Lower leg skin (tissue), 4 donors: ENCODE measurements around the gene ZNF280C. TPM values are rescaled to one million over a fixed set of nuclear protein-coding genes. Genes with fewer than 3 reads are reported as not detected.
A peak's percentile ranks its signal among the peaks of the same experiment; 100 is the strongest.

Source experiments
- DNase-seq, 2 donors: peaks; one replicate each; pipeline ENCODE4 v3.0.0-alpha.2; 2019; ENCODE audit warnings: low spot score in 2 of 2
- H3K4me3 ChIP-seq: fragments of 200-600 bp; sonication (generic); 2 replicates; pipeline ENCODE4 v1.5.1; 2017; ENCODE audit warnings: mild to moderate bottlenecking, low read depth; ENCODE audit not compliant: poor library complexity, severe bottlenecking
- CTCF ChIP-seq, 3 donors: fragments of 450-650 bp; IDR thresholded peaks; one replicate each; pipeline ENCODE4 v1.5.1; 2016; ENCODE audit warnings: antibody characterized with exemption in 3 of 3, mild to moderate bottlenecking in 3 of 3, moderate library complexity in 2 of 3
- POLR2A ChIP-seq, 2 donors: fragments of 450-650 bp; IDR thresholded peaks; one replicate each; pipeline ENCODE4 v1.6.1; 2016 to 2017; ENCODE audit warnings: antibody characterized with exemption in 2 of 2, mild to moderate bottlenecking in 1 of 2, moderate library complexity in 1 of 2
- WGBS, 2 donors: methylation state at CpG; one replicate each; pipeline ENCODE4 v1.1.5; 2018; 5-methylcytosine and 5-hydroxymethylcytosine counted together
- intact Hi-C: fragments of 100-400 bp; cut with DNase I; formaldehyde crosslinking; loops from one replicate; pipeline ENCODE4 v1.15.0; 2023; ENCODE audit warnings: low total_unique reads
- total RNA-seq, 4 donors: library from RNA; depleted of rRNA; stranded (reverse); fragments of >200 nt; gene quantifications; one replicate each; pipeline ENCODE4 v1.1.0, GENCODE V29; 2016

Gene ZNF280C
- total RNA-seq, 4 donors from 2014 or later: 2.9 to 3.8 (median 3.6) TPM

- DNase-seq: no peak
- H3K4me3 ChIP-seq: no peak overlapping the region
These were observed 101.7 kb downstream of the ZNF280C start for GRCh38 chrX:130167040-130167439.

GRCh38 chrX:130166503-130166777 lies 102.3 kb downstream of the ZNF280C start:
- peak overlapping the region; percentile 32 for H3K4me3 ChIP-seq
- intact Hi-C loops: no loop called here
- 0 to 44% methylated on average over 4 of the region's 4 CpGs for WGBS, 2 donors
- no peak for DNase-seq
- no peak for TF ChIP-seq POLR2A (IDR thresholded peaks at IDR 0.05)
- TF ChIP-seq CTCF (IDR thresholded peaks at IDR 0.05): no peak

More at GRCh38 chrX:130167040-130167439, 101.7 kb downstream of the ZNF280C start:
- intact Hi-C loops: no loop called here
- TF ChIP-seq POLR2A (IDR thresholded peaks at IDR 0.05) (no peak), CTCF (IDR thresholded peaks at IDR 0.05) (no peak)
- WGBS, 2 donors: 57 to 68% methylated on average over 4 of the region's 4 CpGs

GRCh38 chrX:130165703-130166502 lies 102.8 kb downstream of the ZNF280C start, which contains the start of gene AIFM1:
TSS of gene AIFM1 (minus strand) at chrX:130165841. CDS start at chrX:130165656, 185 bp downstream.
- TF ChIP-seq POLR2A (IDR thresholded peaks at IDR 0.05) (no peak), CTCF (IDR thresholded peaks at IDR 0.05) (no peak)
- H3K4me3 ChIP-seq: peak within 1 kb of the TSS; percentile 32
- peak; percentile 86 to 97 for DNase-seq
- WGBS, 2 donors: 1 to 38% methylated on average over 23 to 50 of the region's 50 CpGs
- intact Hi-C loops: no loop called here

GRCh38 chrX:130165181-130165702 lies 103.5 kb downstream of the ZNF280C start:
- TF ChIP-seq POLR2A (IDR thresholded peaks at IDR 0.05) (no peak), CTCF (IDR thresholded peaks at IDR 0.05) (no peak)
- H3K4me3 ChIP-seq: peak overlapping the region; percentile 32
- DNase-seq: peak in 1 of 2 donors; percentile 39
- 1 to 54% methylated on average over 25 to 32 of the region's 32 CpGs for WGBS, 2 donors
- intact Hi-C loops: no loop called here

- TF ChIP-seq POLR2A (IDR thresholded peaks at IDR 0.05) (no peak), CTCF (IDR thresholded peaks at IDR 0.05) (no peak)
- 71 to 75% methylated on average over 2 of the region's 2 CpGs for WGBS, 2 donors
- H3K4me3 ChIP-seq: no peak overlapping the region
- intact Hi-C loops: no loop called here
- DNase-seq: no peak
These were observed 105.3 kb downstream of the ZNF280C start for GRCh38 chrX:130163398-130163797.
